Left lung (tissue), 10 donors: ENCODE data around the gene TSN. TPM values are rescaled to one million over a fixed set of nuclear protein-coding genes. Genes with fewer than 3 reads are reported as not detected.
"Not testable (repeated sequence)": the region's sequence is repeated elsewhere in the genome, so short reads cannot be mapped to it uniquely, and the experiment has no call there.

Source experiments
- ATAC-seq: fragments of 200-7000 bp; cut with Tn5 transposase; one replicate; pipeline ENCODE4 v1.9.1; 2020; ENCODE audit warnings: moderate library complexity
- DNase-seq, 4 donors: peaks; one replicate each; pipeline ENCODE4 v3.0.0-alpha.2; 2013 to 2020
- H3K27ac ChIP-seq, 2 donors: fragments of 200-600 bp; sonication (generic) in 1 of 2; one replicate each; pipeline versions ENCODE4 v1.5.0 to v1.8.0; 2020 to 2021
- H3K27me3 ChIP-seq, 2 donors: fragments of 200-600 bp; sonication (generic) in 1 of 2; one replicate each; pipeline versions ENCODE4 v1.5.0 to v1.8.0; 2020 to 2021
- H3K36me3 ChIP-seq, 2 donors: fragments of 200-600 bp; sonication (generic) in 1 of 2; one replicate each; pipeline versions ENCODE4 v1.5.0 to v1.8.0; 2020 to 2021
- H3K4me1 ChIP-seq, 2 donors: fragments of 200-600 bp; one replicate each; pipeline ENCODE4 v1.8.0; 2021
- H3K4me3 ChIP-seq, 2 donors: fragments of 200-600 bp; sonication (generic) in 1 of 2; one replicate each; pipeline versions ENCODE4 v1.5.0 to v1.8.0; 2020 to 2021; ENCODE audit warnings: mild to moderate bottlenecking in 1 of 2
- H3K9me3 ChIP-seq, 2 donors: fragments of 200-600 bp; sonication (generic) in 1 of 2; one replicate each; pipeline versions ENCODE4 v1.5.0 to v1.8.0; 2020 to 2021
- CTCF ChIP-seq, 2 donors: fragments of 200-600 bp; sonication (generic) in 1 of 2; IDR thresholded peaks; one replicate each; pipeline versions ENCODE4 v1.5.0 to v1.8.0; 2021; ENCODE audit warnings: antibody characterized with exemption in 2 of 2
- intact Hi-C, 2 donors: fragments of 100-400 bp; cut with DNase I; formaldehyde crosslinking; loops; one replicate each; pipeline versions ENCODE4 v1.11.2 to v1.14.2; 2022
- polyA plus RNA-seq, 6 donors: library from polyadenylated mRNA; unstranded; fragments of 120-200 nt; gene quantifications; one replicate each; pipeline ENCODE4 v1.2.1, GENCODE V29; 2013; ENCODE audit not compliant: insufficient read length in 6 of 6
- total RNA-seq, 2 donors: library from RNA; stranded (reverse); fragmentation: NEBNext Ultra II Directional; extraction: Animal tissue kit (Norgen Biotek cat#: 25700); gene quantifications; one replicate each; pipeline ENCODE4 v1.2.1, GENCODE V29; 2021
- donor health status: DM: no; HTN: yes; CAD: no.
- donor health status: DM: no; HTN: no; CAD: no.

TSN gene
- total and polyA plus RNA-seq, 8 donors = 51.3 to 94.3 (median 86.4) TPM

GRCh38 chr2:121709776-121710469 lies 45.5 kb upstream of the TSN start:
- Histone ChIP-seq H3K9me3 (no peaks in the 10 kb centered on the region), H3K4me3 (no peak overlapping the region), H3K4me1 (no peaks in the 10 kb centered on the region), H3K27me3 (no peaks in the 10 kb centered on the region), H3K27ac (no peak overlapping the region), H3K36me3 (no peaks in the 10 kb centered on the region)
- intact Hi-C loops = no loop called here
- DNase-seq (no peak), ATAC-seq (no peak)
- no peak for TF ChIP-seq CTCF (IDR thresholded peaks at IDR 0.05)

- H3K27me3 ChIP-seq = no peaks in the 10 kb centered on the region
- H3K36me3 ChIP-seq = no peaks in the 10 kb centered on the region
- DNase-seq (no peak), ATAC-seq (no peak)
- no peak overlapping the region for H3K4me3 ChIP-seq
- no peaks in the 10 kb centered on the region for H3K4me1 ChIP-seq
- H3K27ac ChIP-seq = no peak overlapping the region
- intact Hi-C loops = no loop called here
- no peak for TF ChIP-seq CTCF (IDR thresholded peaks at IDR 0.05)
- H3K9me3 ChIP-seq = no peaks in the 10 kb centered on the region
Measured at GRCh38 chr2:121710470-121711170, 44.8 kb upstream of the TSN start.

GRCh38 chr2:121711481-121711880 lies 44.0 kb upstream of the TSN start:
- H3K27ac ChIP-seq, H3K4me3 ChIP-seq, H3K9me3 ChIP-seq, intact Hi-C loops, H3K4me1 ChIP-seq, H3K36me3 ChIP-seq, ATAC-seq, H3K27me3 ChIP-seq, DNase-seq: not testable (repeated sequence)

- ATAC-seq (no peak), DNase-seq (no peak)
- Histone ChIP-seq H3K27me3 (no peaks in the 10 kb centered on the region), H3K4me3 (no peak overlapping the region), H3K4me1 (no peaks in the 10 kb centered on the region), H3K27ac (no peak overlapping the region), H3K9me3 (no peaks in the 10 kb centered on the region), H3K36me3 (no peaks in the 10 kb centered on the region)
- intact Hi-C loops = loop anchor here in 1 of 2 donors (5.0 kb wide), 1 partner anchor 314 kb away; no protein-coding TSS in a partner anchor
- TF ChIP-seq CTCF (IDR thresholded peaks at IDR 0.05) = no peak
Measured at GRCh38 chr2:121716126-121716525, 39.3 kb upstream of the TSN start.

- intact Hi-C loops = loop anchor here in 1 of 2 donors (5.0 kb wide), 1 partner anchor 315 kb away; no protein-coding TSS in a partner anchor
- ATAC-seq (no peak), DNase-seq (no peak)
- Histone ChIP-seq H3K27me3 (no peaks in the 10 kb centered on the region), H3K4me3 (no peak overlapping the region), H3K4me1 (peaks cover 0 to 5% of the 10 kb centered on the region in 2 donors), H3K36me3 (no peaks in the 10 kb centered on the region), H3K9me3 (no peaks in the 10 kb centered on the region), H3K27ac (no peak overlapping the region)
- TF ChIP-seq CTCF (IDR thresholded peaks at IDR 0.05) = no peak
Measured at GRCh38 chr2:121717529-121717928, 37.9 kb upstream of the TSN start.
